WTC11 (cell line): ENCODE results near the gene OMA1. TPM values are rescaled to one million over a fixed set of nuclear protein-coding genes. Genes with fewer than 3 reads are reported as not detected.
A peak's percentile ranks its signal among the peaks of the same experiment; 100 is the strongest.

ENCODE experiments used
- ATAC-seq: fragments of 200-7000 bp; cut with Tn5 transposase; 2 replicates; pipeline ENCODE4 v1.10.0; 2021; ENCODE audit warnings: mild to moderate bottlenecking, moderate library complexity
- CTCF ChIA-PET: fragments of 300-600 bp; sonication (Branson Sonifier 250); formaldehyde crosslinking; loops from one replicate; lab custom pipeline; 2021; ENCODE audit warnings: antibody characterized with exemption; lab: Charles Lee
- POLR2A ChIA-PET: fragments of 350-600 bp; sonication (Branson Sonifier 250); formaldehyde crosslinking; loops from one replicate; lab custom pipeline; 2021; ENCODE audit warnings: antibody characterized with exemption; lab: Charles Lee
- DNase-seq: peaks from one replicate; pipeline ENCODE4 v3.0.0; 2021; ENCODE audit warnings: low spot score
- H3K27ac Mint-ChIP-seq: 2 replicates; pipeline ENCODE4 v1.8.0; 2021; ENCODE audit warnings: mixed read lengths
- H3K27me3 Mint-ChIP-seq: 2 replicates; pipeline ENCODE4 v1.8.0; 2021; ENCODE audit warnings: low read depth, mild to moderate bottlenecking, moderate library complexity, mixed read lengths
- H3K36me3 Mint-ChIP-seq: 2 replicates; pipeline ENCODE4 v1.8.0; 2021; ENCODE audit warnings: mixed read lengths
- H3K4me1 Mint-ChIP-seq: 2 replicates; pipeline ENCODE4 v1.8.0; 2022; ENCODE audit warnings: mixed read lengths
- H3K4me3 Mint-ChIP-seq: 2 replicates; pipeline ENCODE4 v1.8.0; 2021; ENCODE audit warnings: mild to moderate bottlenecking, moderate library complexity, mixed read lengths
- H3K9me3 Mint-ChIP-seq: 2 replicates; pipeline ENCODE4 v1.8.0; 2021; ENCODE audit warnings: mixed read lengths
- ATF1 ChIP-seq: sonication (generic); formaldehyde crosslinking; IDR thresholded peaks from 2 replicates; pipeline ENCODE4 v1.8.1; 2023; ENCODE audit warnings: mild to moderate bottlenecking, moderate library complexity, missing genetic modification reagents
- FOXJ3 ChIP-seq: sonication (generic); formaldehyde crosslinking; IDR thresholded peaks from 2 replicates; pipeline ENCODE4 v1.9.0; 2021; ENCODE audit warnings: missing genetic modification reagents, mild to moderate bottlenecking, borderline replicate concordance
- JAZF1 ChIP-seq: fragments of 250-450 bp; sonication (Bioruptor Pico); IDR thresholded peaks from 2 replicates; pipeline ENCODE4 v1.9.0; 2021; ENCODE audit warnings: moderate library complexity, mild to moderate bottlenecking, inconsistent platforms
- NFYB ChIP-seq: sonication (generic); formaldehyde crosslinking; conservative IDR thresholded peaks from 2 replicates; pipeline ENCODE4 v1.8.0; 2022; ENCODE audit warnings: low read depth, missing genetic modification reagents
- NR1H2 ChIP-seq: sonication (generic); formaldehyde crosslinking; IDR thresholded peaks from 2 replicates; pipeline ENCODE4 v1.9.0; 2021; ENCODE audit warnings: mild to moderate bottlenecking, moderate library complexity, missing genetic modification reagents
- ZNF423 ChIP-seq: fragments of 250-450 bp; sonication (Bioruptor Pico); IDR thresholded peaks from 2 replicates; pipeline ENCODE4 v2.1.2; 2022; ENCODE audit warnings: mild to moderate bottlenecking, moderate library complexity
- total RNA-seq: library from RNA; stranded (reverse); gene quantifications from 3 replicates; pipeline ENCODE4 v1.2.3, GENCODE V29; 2021
- TF ChIP-seq, protein P1 (sequence below): sonication (generic); formaldehyde crosslinking; conservative IDR thresholded peaks from 2 replicates; pipeline ENCODE4 v1.8.1; 2022; ENCODE audit warnings: mild to moderate bottlenecking, missing genetic modification reagents
- TF ChIP-seq, protein P2 (sequence below): sonication (generic); formaldehyde crosslinking; IDR thresholded peaks from 2 replicates; pipeline ENCODE4 v1.8.1; 2022; ENCODE audit warnings: missing genetic modification reagents, borderline replicate concordance
- TF ChIP-seq, protein P3 (sequence below): sonication (generic); formaldehyde crosslinking; IDR thresholded peaks from 2 replicates; pipeline ENCODE4 v1.8.1; 2022; ENCODE audit warnings: mild to moderate bottlenecking, moderate library complexity, missing genetic modification reagents
- TF ChIP-seq, protein P4 (sequence below): fragments of 250-450 bp; sonication (Bioruptor Pico); IDR thresholded peaks from 2 replicates; pipeline ENCODE4 v1.9.0; 2021; ENCODE audit warnings: moderate library complexity, mild to moderate bottlenecking, inconsistent platforms, borderline replicate concordance
- TF ChIP-seq, protein P5 (sequence below): fragments of 250-450 bp; sonication (Bioruptor Pico); IDR thresholded peaks from 2 replicates; pipeline ENCODE4 v2.1.2; 2022; ENCODE audit warnings: mild to moderate bottlenecking, moderate library complexity
- TF ChIP-seq, protein P6 (sequence below): sonication (generic); formaldehyde crosslinking; IDR thresholded peaks from 2 replicates; pipeline ENCODE4 v1.8.1; 2023; ENCODE audit warnings: mild to moderate bottlenecking, missing genetic modification reagents, moderate library complexity
- TF ChIP-seq, protein P7 (sequence below): sonication (generic); formaldehyde crosslinking; IDR thresholded peaks from 2 replicates; pipeline ENCODE4 v1.8.0; 2023; ENCODE audit warnings: missing genetic modification reagents
- TF ChIP-seq, protein P8 (sequence below): sonication (generic); formaldehyde crosslinking; IDR thresholded peaks from 2 replicates; pipeline ENCODE4 v1.8.0; 2023; ENCODE audit warnings: missing genetic modification reagents, mild to moderate bottlenecking, borderline replicate concordance
- TF ChIP-seq, protein P9 (sequence below): sonication (generic); formaldehyde crosslinking; IDR thresholded peaks from 2 replicates; pipeline ENCODE4 v1.8.1; 2023; ENCODE audit warnings: mild to moderate bottlenecking, moderate library complexity, missing genetic modification reagents
- TF ChIP-seq, protein P10 (sequence below): sonication (generic); formaldehyde crosslinking; IDR thresholded peaks from 2 replicates; pipeline ENCODE4 v1.8.1; 2022; ENCODE audit warnings: low read depth, missing genetic modification reagents, borderline replicate concordance

The OMA1 gene
- total RNA-seq, 1 experiment from 2014 or later: 10.5 TPM

DNA sequence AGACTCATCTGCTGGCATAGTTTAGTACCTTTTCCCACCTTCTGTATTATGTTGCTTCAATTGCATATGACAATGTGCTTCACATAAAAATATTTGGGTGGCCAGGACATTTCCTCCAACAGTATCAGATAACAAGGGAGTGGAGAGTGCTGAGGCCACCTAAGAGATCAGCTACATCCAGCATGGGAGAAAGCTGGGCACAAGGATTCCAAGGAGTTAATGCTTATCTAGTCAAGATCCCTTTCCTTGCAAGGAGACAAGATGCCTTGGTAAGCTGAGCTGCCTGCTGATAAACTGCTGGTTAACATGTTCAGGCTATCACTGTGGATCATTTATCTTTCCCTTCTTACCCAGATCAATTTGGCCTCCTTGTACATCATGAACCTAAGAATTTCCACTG lies 25.1 kb upstream of the OMA1 start:
- Mint-ChIP-seq H3K36me3 (peaks cover 5% of the 10 kb centered on the region), H3K9me3 (no peaks in the 10 kb centered on the region), H3K27ac (no peak overlapping the region), H3K4me1 (peaks cover 49% of the 10 kb centered on the region), H3K27me3 (peaks cover 31% of the 10 kb centered on the region), H3K4me3 (no peak overlapping the region)
- ATAC-seq (no peak), DNase-seq (no peak)
- TF ChIP-seq, protein P1, sequence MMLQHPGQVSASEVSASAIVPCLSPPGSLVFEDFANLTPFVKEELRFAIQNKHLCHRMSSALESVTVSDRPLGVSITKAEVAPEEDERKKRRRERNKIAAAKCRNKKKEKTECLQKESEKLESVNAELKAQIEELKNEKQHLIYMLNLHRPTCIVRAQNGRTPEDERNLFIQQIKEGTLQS (CRISPR knock-in tag): no peak
- TF ChIP-seq, protein P2, sequence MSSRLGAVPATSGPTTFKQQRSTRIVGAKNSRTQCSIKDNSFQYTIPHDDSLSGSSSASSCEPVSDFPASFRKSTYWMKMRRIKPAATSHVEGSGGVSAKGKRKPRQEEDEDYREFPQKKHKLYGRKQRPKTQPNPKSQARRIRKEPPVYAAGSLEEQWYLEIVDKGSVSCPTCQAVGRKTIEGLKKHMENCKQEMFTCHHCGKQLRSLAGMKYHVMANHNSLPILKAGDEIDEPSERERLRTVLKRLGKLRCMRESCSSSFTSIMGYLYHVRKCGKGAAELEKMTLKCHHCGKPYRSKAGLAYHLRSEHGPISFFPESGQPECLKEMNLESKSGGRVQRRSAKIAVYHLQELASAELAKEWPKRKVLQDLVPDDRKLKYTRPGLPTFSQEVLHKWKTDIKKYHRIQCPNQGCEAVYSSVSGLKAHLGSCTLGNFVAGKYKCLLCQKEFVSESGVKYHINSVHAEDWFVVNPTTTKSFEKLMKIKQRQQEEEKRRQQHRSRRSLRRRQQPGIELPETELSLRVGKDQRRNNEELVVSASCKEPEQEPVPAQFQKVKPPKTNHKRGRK: no peak
- no peak for TF ChIP-seq NFYB (CRISPR knock-in tag)
- TF ChIP-seq, protein P3, sequence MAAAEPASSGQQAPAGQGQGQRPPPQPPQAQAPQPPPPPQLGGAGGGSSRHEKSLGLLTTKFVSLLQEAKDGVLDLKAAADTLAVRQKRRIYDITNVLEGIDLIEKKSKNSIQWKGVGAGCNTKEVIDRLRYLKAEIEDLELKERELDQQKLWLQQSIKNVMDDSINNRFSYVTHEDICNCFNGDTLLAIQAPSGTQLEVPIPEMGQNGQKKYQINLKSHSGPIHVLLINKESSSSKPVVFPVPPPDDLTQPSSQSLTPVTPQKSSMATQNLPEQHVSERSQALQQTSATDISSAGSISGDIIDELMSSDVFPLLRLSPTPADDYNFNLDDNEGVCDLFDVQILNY (CRISPR knock-in tag): no peak
- TF ChIP-seq, protein P4, sequence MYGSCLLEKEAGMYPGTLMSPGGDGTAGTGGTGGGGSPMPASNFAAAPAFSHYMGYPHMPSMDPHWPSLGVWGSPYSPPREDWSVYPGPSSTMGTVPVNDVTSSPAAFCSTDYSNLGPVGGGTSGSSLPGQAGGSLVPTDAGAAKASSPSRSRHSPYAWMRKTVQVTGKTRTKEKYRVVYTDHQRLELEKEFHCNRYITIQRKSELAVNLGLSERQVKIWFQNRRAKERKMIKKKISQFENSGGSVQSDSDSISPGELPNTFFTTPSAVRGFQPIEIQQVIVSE (CRISPR knock-in tag): no peak
- TF ChIP-seq, protein P5, sequence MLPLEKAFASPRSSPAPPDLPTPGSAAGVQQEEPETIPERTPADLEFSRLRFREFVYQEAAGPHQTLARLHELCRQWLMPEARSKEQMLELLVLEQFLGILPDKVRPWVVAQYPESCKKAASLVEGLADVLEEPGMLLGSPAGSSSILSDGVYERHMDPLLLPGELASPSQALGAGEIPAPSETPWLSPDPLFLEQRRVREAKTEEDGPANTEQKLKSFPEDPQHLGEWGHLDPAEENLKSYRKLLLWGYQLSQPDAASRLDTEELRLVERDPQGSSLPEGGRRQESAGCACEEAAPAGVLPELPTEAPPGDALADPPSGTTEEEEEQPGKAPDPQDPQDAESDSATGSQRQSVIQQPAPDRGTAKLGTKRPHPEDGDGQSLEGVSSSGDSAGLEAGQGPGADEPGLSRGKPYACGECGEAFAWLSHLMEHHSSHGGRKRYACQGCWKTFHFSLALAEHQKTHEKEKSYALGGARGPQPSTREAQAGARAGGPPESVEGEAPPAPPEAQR (CRISPR knock-in tag): no peak
- no peak for TF ChIP-seq JAZF1 (CRISPR knock-in tag)
- TF ChIP-seq ATF1 (CRISPR knock-in tag): no peak
- TF ChIP-seq FOXJ3 (CRISPR knock-in tag): no peak
- TF ChIP-seq, protein P6, sequence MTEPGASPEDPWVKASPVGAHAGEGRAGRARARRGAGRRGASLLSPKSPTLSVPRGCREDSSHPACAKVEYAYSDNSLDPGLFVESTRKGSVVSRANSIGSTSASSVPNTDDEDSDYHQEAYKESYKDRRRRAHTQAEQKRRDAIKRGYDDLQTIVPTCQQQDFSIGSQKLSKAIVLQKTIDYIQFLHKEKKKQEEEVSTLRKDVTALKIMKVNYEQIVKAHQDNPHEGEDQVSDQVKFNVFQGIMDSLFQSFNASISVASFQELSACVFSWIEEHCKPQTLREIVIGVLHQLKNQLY (CRISPR knock-in tag): no peak
- TF ChIP-seq, protein P7, sequence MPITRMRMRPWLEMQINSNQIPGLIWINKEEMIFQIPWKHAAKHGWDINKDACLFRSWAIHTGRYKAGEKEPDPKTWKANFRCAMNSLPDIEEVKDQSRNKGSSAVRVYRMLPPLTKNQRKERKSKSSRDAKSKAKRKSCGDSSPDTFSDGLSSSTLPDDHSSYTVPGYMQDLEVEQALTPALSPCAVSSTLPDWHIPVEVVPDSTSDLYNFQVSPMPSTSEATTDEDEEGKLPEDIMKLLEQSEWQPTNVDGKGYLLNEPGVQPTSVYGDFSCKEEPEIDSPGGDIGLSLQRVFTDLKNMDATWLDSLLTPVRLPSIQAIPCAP (CRISPR knock-in tag): no peak
- no peak for TF ChIP-seq ZNF423 (CRISPR knock-in tag)
- CTCF ChIA-PET: no interaction called here
- POLR2A ChIA-PET: no interaction called here

DNA sequence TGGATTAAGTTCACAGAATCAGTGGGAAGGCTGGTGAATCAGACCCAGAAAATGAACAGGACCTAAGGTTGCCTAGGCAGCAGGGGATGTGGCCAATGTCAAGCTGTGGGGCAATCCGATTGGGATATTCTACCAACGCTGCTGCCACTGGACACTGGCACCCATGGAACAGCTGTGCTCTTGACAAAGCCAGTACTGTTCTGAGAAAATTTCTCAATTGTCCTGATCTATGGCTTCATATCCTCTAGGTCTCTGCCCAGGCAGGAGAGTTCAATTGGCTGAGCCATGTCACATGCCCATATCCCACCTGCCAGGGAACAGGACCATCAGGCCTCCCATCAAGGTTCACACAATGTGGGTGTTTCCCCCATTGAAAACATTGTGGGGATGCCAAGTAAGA lies 24.3 kb upstream of the OMA1 start:
- CTCF ChIA-PET: no interaction called here
- POLR2A ChIA-PET: no interaction called here

DNA sequence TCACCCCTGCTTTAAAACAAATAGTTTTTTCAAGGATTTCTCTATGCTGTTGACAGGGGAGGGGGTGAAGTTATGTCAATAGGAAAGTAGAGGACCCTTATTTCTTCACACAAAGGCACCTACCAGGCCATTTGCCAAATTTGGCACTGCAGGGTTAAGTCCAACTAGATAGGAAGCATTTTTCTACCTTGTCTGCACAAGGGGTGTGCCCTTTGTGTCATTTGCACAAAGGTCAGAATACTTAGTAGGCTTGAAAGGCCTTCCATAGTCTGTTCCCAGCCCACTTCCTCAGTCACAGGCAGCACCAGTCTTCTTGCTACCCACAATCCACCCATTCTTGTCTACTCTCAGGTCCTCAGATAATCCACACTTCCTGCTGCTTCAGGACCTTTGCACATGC lies 23.6 kb upstream of the OMA1 start:
- ChIA-PET POLR2A (no interaction called here), CTCF (no interaction called here)
- no peaks in the 10 kb centered on the region for H3K9me3 Mint-ChIP-seq
- H3K4me1 Mint-ChIP-seq: peaks cover 56% of the 10 kb centered on the region
- no peak for DNase-seq
- H3K27me3 Mint-ChIP-seq: peaks cover 16% of the 10 kb centered on the region
- H3K27ac Mint-ChIP-seq: no peak overlapping the region
- H3K4me3 Mint-ChIP-seq: no peak overlapping the region
- ATAC-seq: no peak
- no peaks in the 10 kb centered on the region for H3K36me3 Mint-ChIP-seq
- TF ChIP-seq, protein P8, sequence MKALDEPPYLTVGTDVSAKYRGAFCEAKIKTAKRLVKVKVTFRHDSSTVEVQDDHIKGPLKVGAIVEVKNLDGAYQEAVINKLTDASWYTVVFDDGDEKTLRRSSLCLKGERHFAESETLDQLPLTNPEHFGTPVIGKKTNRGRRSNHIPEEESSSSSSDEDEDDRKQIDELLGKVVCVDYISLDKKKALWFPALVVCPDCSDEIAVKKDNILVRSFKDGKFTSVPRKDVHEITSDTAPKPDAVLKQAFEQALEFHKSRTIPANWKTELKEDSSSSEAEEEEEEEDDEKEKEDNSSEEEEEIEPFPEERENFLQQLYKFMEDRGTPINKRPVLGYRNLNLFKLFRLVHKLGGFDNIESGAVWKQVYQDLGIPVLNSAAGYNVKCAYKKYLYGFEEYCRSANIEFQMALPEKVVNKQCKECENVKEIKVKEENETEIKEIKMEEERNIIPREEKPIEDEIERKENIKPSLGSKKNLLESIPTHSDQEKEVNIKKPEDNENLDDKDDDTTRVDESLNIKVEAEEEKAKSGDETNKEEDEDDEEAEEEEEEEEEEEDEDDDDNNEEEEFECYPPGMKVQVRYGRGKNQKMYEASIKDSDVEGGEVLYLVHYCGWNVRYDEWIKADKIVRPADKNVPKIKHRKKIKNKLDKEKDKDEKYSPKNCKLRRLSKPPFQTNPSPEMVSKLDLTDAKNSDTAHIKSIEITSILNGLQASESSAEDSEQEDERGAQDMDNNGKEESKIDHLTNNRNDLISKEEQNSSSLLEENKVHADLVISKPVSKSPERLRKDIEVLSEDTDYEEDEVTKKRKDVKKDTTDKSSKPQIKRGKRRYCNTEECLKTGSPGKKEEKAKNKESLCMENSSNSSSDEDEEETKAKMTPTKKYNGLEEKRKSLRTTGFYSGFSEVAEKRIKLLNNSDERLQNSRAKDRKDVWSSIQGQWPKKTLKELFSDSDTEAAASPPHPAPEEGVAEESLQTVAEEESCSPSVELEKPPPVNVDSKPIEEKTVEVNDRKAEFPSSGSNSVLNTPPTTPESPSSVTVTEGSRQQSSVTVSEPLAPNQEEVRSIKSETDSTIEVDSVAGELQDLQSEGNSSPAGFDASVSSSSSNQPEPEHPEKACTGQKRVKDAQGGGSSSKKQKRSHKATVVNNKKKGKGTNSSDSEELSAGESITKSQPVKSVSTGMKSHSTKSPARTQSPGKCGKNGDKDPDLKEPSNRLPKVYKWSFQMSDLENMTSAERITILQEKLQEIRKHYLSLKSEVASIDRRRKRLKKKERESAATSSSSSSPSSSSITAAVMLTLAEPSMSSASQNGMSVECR (CRISPR knock-in tag): no peak
- TF ChIP-seq, protein P9, sequence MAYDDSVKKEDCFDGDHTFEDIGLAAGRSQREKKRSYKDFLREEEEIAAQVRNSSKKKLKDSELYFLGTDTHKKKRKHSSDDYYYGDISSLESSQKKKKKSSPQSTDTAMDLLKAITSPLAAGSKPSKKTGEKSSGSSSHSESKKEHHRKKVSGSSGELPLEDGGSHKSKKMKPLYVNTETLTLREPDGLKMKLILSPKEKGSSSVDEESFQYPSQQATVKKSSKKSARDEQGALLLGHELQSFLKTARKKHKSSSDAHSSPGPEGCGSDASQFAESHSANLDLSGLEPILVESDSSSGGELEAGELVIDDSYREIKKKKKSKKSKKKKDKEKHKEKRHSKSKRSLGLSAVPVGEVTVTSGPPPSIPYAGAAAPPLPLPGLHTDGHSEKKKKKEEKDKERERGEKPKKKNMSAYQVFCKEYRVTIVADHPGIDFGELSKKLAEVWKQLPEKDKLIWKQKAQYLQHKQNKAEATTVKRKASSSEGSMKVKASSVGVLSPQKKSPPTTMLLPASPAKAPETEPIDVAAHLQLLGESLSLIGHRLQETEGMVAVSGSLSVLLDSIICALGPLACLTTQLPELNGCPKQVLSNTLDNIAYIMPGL (CRISPR knock-in tag): no peak
- TF ChIP-seq NR1H2 (CRISPR knock-in tag): no peak

More for the DNA sequence above, 24.3 kb upstream of the OMA1 start:
- no peaks in the 10 kb centered on the region for H3K36me3 Mint-ChIP-seq
- ATAC-seq (no peak), DNase-seq (no peak)
- no peak overlapping the region for H3K27ac Mint-ChIP-seq
- no peak overlapping the region for H3K4me3 Mint-ChIP-seq
- no peaks in the 10 kb centered on the region for H3K9me3 Mint-ChIP-seq
- H3K27me3 Mint-ChIP-seq: peaks cover 23% of the 10 kb centered on the region
- H3K4me1 Mint-ChIP-seq: peaks cover 54% of the 10 kb centered on the region
- TF ChIP-seq, protein P10, sequence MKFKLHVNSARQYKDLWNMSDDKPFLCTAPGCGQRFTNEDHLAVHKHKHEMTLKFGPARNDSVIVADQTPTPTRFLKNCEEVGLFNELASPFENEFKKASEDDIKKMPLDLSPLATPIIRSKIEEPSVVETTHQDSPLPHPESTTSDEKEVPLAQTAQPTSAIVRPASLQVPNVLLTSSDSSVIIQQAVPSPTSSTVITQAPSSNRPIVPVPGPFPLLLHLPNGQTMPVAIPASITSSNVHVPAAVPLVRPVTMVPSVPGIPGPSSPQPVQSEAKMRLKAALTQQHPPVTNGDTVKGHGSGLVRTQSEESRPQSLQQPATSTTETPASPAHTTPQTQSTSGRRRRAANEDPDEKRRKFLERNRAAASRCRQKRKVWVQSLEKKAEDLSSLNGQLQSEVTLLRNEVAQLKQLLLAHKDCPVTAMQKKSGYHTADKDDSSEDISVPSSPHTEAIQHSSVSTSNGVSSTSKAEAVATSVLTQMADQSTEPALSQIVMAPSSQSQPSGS: no peak
- 0 out of 2 replicates have a peak, but pooled peaks have one; percentile 11 for TF ChIP-seq NFYB (CRISPR knock-in tag)
